GM18505 (cell line): ENCODE measurements around the gene DGKI.

ENCODE experiments used
- ATAC-seq: cut with Tn5 transposase; IDR thresholded peaks from one replicate; pipeline ENCODE4 v1.9.1; 2021; ENCODE audit not compliant: unreplicated experiment
- POLR2A ChIP-seq: IDR thresholded peaks from 4 replicates; pipeline ENCODE4 v1.6.1; 2011; ENCODE audit warnings: borderline replicate concordance; ENCODE audit not compliant: insufficient read depth, insufficient read length; ENCODE audit errors: extremely low read depth

DGKI gene

DNA sequence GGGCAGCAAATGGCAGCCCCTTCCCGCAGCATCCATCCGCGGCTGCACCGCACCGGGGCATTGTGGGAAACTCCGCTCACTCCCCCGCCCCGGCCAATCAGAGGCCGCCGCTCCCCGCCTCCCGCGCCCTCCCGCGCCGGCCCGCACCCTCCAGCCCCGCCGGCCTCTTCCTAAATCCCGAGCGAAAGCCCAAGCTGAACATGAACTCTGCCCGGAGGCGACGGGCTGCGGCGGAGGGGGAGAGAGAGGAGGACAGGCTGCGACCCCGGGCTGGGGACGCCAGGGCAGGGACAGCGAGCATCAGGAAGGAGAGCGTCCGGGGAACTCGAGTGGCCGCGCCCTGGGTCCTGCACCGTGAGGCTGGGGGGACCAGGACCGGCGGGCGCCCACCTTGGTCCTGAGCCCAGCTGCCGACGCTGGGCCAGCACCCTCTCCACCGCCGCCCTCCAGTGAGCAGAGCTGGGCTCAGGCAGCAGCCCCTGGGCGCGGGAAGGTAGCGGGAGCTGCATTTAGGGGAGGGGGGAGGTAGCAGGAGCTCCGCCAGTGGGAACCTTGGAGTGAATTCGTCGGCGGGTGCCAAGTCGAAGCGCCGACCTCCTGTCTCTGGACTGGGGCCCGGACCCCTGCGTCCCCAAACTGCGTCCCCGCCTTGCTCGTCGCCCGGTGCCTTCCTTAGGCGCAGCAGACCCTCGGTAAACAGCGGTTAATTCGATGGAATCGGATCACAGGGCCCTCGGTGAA lies at the start of gene DGKI:
Gene DGKI, minus strand, starts transcription at position 148 of the 741 bp plus-strand sequence.
- TF ChIP-seq POLR2A: no peak
- peak; percentile 42 for ATAC-seq

- no peak for TF ChIP-seq POLR2A
- ATAC-seq: peak; percentile 72
Observed at GRCh38 chr7:137895301-137896221, 48.8 kb upstream of the DGKI start.

- no peak for ATAC-seq
- no peak for TF ChIP-seq POLR2A
Observed at GRCh38 chr7:137893143-137893742, 46.5 kb upstream of the DGKI start.

GRCh38 chr7:137891016-137891655 lies 44.4 kb upstream of the DGKI start:
- no peak for ATAC-seq
- TF ChIP-seq POLR2A: no peak

DNA sequence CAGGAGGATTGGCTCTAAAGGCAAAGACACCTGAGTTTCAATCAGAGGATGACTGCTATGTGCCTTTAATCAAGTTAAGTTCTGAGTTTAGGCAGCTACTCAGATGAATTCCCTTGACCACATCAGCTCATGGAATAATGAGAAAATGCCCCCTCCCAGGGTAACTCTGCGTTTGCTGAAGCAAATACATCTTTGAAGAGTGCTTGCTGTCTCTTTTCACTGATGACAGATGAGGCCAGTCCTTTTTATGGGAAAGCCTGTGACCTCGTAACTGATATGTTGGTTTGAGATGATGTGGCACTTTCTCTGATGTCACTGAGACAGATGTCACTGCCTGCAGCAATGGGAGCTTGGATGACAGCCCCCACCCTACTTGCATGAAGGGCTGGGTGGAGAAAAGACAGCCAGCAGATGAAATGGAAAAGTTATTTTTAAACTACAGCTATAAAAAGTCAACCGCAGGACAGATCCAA lies 43.7 kb upstream of the DGKI start:
- no peak for TF ChIP-seq POLR2A
- no peak for ATAC-seq

DNA sequence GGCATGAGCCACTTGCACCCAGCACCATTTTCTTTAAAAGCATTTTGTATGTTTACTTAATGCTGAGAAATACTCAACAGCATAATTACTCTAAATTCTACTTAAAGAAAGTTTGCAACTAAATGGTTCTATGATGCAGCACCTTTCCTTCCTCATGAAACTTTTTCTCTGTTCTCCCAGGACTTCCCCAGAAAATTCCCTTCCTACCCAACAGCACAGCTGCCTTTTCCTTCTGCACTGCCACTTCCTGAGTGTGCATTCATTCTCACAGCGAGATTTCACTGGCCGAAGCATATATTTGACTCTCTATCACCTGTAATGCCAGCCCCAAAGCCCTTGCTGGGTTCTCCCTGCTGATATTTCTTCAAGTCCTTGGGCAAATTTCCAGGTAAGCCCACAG lies 41.5 kb upstream of the DGKI start:
- ATAC-seq: no peak
- no peak for TF ChIP-seq POLR2A

DNA sequence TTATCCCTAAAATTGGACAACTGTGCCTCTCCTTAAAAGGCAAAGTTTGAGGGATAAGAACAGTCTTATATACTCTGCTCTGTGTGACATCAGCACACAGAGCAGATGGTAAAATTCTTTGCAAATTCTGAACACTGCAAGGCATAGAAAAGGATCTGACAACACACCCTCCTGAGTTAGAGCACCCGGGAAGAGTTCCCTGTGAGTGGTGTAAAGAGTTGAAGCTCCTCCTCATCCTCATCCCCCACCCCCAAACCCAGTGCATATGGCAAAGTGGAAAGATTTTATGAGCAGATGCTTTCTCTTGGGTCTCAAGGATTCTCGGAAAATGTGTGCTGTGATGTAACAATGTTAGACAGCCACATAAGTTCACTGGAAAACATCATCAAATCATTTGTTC lies 40.0 kb upstream of the DGKI start:
- no peak for TF ChIP-seq POLR2A
- ATAC-seq: no peak

DNA sequence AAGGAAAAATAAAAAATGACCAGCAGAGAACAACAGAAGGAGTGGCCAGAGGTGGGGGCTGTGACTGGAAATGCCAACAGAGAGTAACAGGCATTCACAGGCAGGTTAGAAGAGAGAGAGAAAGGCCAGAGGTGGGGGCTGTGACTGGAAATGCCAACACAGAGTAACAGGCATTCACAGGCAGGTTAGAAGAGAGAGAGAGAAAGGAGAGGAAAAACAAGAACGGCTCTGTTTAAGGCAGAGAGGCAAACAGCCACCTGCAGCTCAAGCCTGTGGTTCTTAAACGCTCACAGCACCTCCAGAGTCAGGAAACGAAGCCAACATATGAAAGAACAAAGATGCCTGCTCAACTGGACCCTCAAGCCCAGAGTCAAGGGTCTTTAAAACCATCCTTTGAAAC lies 39.5 kb upstream of the DGKI start:
- ATAC-seq: no peak
- no peak for TF ChIP-seq POLR2A

GRCh38 chr7:137885678-137886077 lies 38.9 kb upstream of the DGKI start:
- no peak for TF ChIP-seq POLR2A
- ATAC-seq: no peak

DNA sequence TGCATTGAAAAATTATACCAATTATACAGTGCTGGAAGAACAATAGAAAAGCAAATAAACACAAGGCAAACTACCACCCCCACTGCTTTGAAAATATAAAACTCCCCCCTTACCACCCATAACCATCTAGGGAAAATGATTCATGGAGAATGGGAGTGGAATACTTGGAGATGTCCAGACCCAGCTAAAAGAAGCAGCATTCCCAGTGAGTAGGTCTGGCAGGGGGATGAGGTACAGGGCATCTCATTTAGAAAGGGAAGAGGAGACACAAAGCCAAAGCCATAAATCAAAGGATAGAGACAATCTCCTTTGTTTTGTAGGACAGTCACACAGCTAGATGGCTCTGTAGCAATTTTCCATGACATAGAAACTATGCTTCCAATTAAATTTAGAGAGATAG lies 36.0 kb upstream of the DGKI start:
- no peak for ATAC-seq
- TF ChIP-seq POLR2A: no peak

- ATAC-seq: peak; percentile 98
- no peak for TF ChIP-seq POLR2A
Observed at GRCh38 chr7:137882261-137882668, 35.5 kb upstream of the DGKI start.

GRCh38 chr7:137881607-137882260 lies 35.0 kb upstream of the DGKI start:
- ATAC-seq: peak; percentile 22
- TF ChIP-seq POLR2A: no peak

GRCh38 chr7:137880432-137880831 lies 33.7 kb upstream of the DGKI start:
- ATAC-seq: no peak
- no peak for TF ChIP-seq POLR2A
